Subcutaneous adipose tissue (tissue), 4 donors: ENCODE measurements around the gene ASXL1. TPM values are rescaled to one million over a fixed set of nuclear protein-coding genes. Genes with fewer than 3 reads are reported as not detected.

Experiments used
- CTCF ChIP-seq: fragments of 450-650 bp; IDR thresholded peaks from one replicate; pipeline ENCODE4 v1.5.1; 2016; ENCODE audit warnings: low read depth, mild to moderate bottlenecking, control low read depth, antibody characterized with exemption, moderate library complexity
- total RNA-seq, 4 donors: library from RNA; depleted of rRNA; stranded (reverse); fragments of >200 nt; gene quantifications; one replicate each; pipeline ENCODE4 v1.1.0, GENCODE V29; 2016

The ASXL1 gene
- total RNA-seq, 4 donors from 2014 or later, result 77.0 to 125 (median 81.6) TPM

- no peak for TF ChIP-seq CTCF
Measured at GRCh38 chr20:32485770-32486478, 127.8 kb downstream of the ASXL1 start.

- no peak for TF ChIP-seq CTCF
Measured at GRCh38 chr20:32487381-32487780, 129.2 kb downstream of the ASXL1 start.

- no peak for TF ChIP-seq CTCF
Measured at GRCh38 chr20:32488066-32488838, 130.1 kb downstream of the ASXL1 start.

Other genes starting within 250 kb of the ASXL1 start
- gene TM9SF4, start 248.6 kb upstream of the ASXL1 start, total RNA-seq, result 10 to 100 TPM; 17.2 to 24.8 (median 22.1) TPM
- 1 to 10 TPM; 2.4 to 4.1 (median 3.2) TPM for gene PLAGL2, start 150.6 kb upstream of the ASXL1 start, total RNA-seq
- 10 to 100 TPM; 22.8 to 39.9 (median 31.4) TPM for gene POFUT1, start 150.5 kb upstream of the ASXL1 start, total RNA-seq
- 10 to 100 TPM; 17.7 to 23.8 (median 21.2) TPM for gene KIF3B, start 80.7 kb upstream of the ASXL1 start, total RNA-seq
- gene NOL4L, start 227.0 kb downstream of the ASXL1 start, total RNA-seq, result 10 to 100 TPM in 1 of 4 donors, 1 to 10 TPM in 3; 5.9 to 20.5 (median 6.9) TPM